ENCODE results near the gene MED10. TPM values are rescaled to one million over a fixed set of nuclear protein-coding genes. Genes with fewer than 3 reads are reported as not detected.

The MED10 gene
- total RNA-seq, 1 donor from 2014 or later, result 49.3 TPM

- no peak for DNase-seq (ENCODE audit: low read depth)
- Histone ChIP-seq H3K27me3 (ENCODE audit: insufficient read depth, low read length) (no peaks in the 10 kb centered on the region), H4K20me1 (ENCODE audit: insufficient read depth, low read length) (no peaks in the 10 kb centered on the region), H3K9me3 (ENCODE audit: insufficient read depth, low read depth, low read length) (no peaks in the 10 kb centered on the region), H3K36me3 (ENCODE audit: insufficient read depth, low read length) (no peaks in the 10 kb centered on the region), H3K4me1 (ENCODE audit: insufficient read depth, low read length) (no peaks in the 10 kb centered on the region), H2AFZ (ENCODE audit: low read depth, low read length) (no peak overlapping the region), H3K4me2 (ENCODE audit: low read length) (no peak overlapping the region), H3K79me2 (ENCODE audit: insufficient read depth, low read length) (no peaks in the 10 kb centered on the region), H3K4me3 (ENCODE audit: insufficient read depth, low read depth, low read length) (no peak overlapping the region), H3K9ac (ENCODE audit: low read length) (no peak overlapping the region), H3K27ac (ENCODE audit: low read depth, low read length) (no peak overlapping the region)
- TF ChIP-seq CTCF (IDR thresholded peaks at IDR 0.05; ENCODE audit: insufficient read depth, low read depth, low read length), result no peak
- H3K36me3 Mint-ChIP-seq (ENCODE audit: low read depth, unreplicated experiment), result peaks cover 3% of the 10 kb centered on the region
- H3K4me1 Mint-ChIP-seq (ENCODE audit: low read depth, unreplicated experiment), result peaks cover 11% of the 10 kb centered on the region
- peaks cover 39% of the 10 kb centered on the region for H3K27me3 Mint-ChIP-seq (ENCODE audit: low read depth, unreplicated experiment)
- no peak overlapping the region for H3K4me3 Mint-ChIP-seq (ENCODE audit: unreplicated experiment)
- FAIRE-seq, result no peak
- no peak overlapping the region for H3K27ac Mint-ChIP-seq (ENCODE audit: unreplicated experiment)
- peaks cover 15% of the 10 kb centered on the region for H3K9me3 Mint-ChIP-seq (ENCODE audit: unreplicated experiment)
Measured at GRCh38 chr5:6412811-6413210, 34.5 kb upstream of the MED10 start.

- H3K4me1 ChIP-seq (ENCODE audit: insufficient read depth, low read length), result no peaks in the 10 kb centered on the region
- H3K79me2 ChIP-seq (ENCODE audit: insufficient read depth, low read length), result no peaks in the 10 kb centered on the region
- H3K27me3 ChIP-seq (ENCODE audit: insufficient read depth, low read length), result no peaks in the 10 kb centered on the region
- no peak overlapping the region for H2AFZ ChIP-seq (ENCODE audit: low read depth, low read length)
- no peak overlapping the region for H3K4me2 ChIP-seq (ENCODE audit: low read length)
- H3K4me3 Mint-ChIP-seq (ENCODE audit: unreplicated experiment), result no peak overlapping the region
- H3K9me3 ChIP-seq (ENCODE audit: insufficient read depth, low read depth, low read length), result no peaks in the 10 kb centered on the region
- FAIRE-seq (no peak), DNase-seq (ENCODE audit: low read depth) (no peak)
- no peak overlapping the region for H3K9ac ChIP-seq (ENCODE audit: low read length)
- H4K20me1 ChIP-seq (ENCODE audit: insufficient read depth, low read length), result no peaks in the 10 kb centered on the region
- H3K4me3 ChIP-seq (ENCODE audit: insufficient read depth, low read depth, low read length), result no peak overlapping the region
- no peak overlapping the region for H3K27ac ChIP-seq (ENCODE audit: low read depth, low read length)
- H3K27ac Mint-ChIP-seq (ENCODE audit: unreplicated experiment), result no peak overlapping the region
- peaks cover 15% of the 10 kb centered on the region for H3K9me3 Mint-ChIP-seq (ENCODE audit: unreplicated experiment)
- no peaks in the 10 kb centered on the region for H3K36me3 ChIP-seq (ENCODE audit: insufficient read depth, low read length)
- H3K27me3 Mint-ChIP-seq (ENCODE audit: low read depth, unreplicated experiment), result peaks cover 35% of the 10 kb centered on the region
- H3K4me1 Mint-ChIP-seq (ENCODE audit: low read depth, unreplicated experiment), result peaks cover 16% of the 10 kb centered on the region
- peaks cover 3% of the 10 kb centered on the region for H3K36me3 Mint-ChIP-seq (ENCODE audit: low read depth, unreplicated experiment)
- TF ChIP-seq CTCF (IDR thresholded peaks at IDR 0.05; ENCODE audit: insufficient read depth, low read depth, low read length) (no peak), EZH2 (IDR thresholded peaks at IDR 0.05; ENCODE audit: insufficient read depth, low read length) (no peak)
Measured at GRCh38 chr5:6411141-6411540, 32.8 kb upstream of the MED10 start.

GRCh38 chr5:6410421-6410820 lies 32.1 kb upstream of the MED10 start:
- no peaks in the 10 kb centered on the region for H3K9me3 ChIP-seq (ENCODE audit: insufficient read depth, low read depth, low read length)
- H3K27me3 Mint-ChIP-seq (ENCODE audit: low read depth, unreplicated experiment), result peaks cover 29% of the 10 kb centered on the region
- H3K27ac ChIP-seq (ENCODE audit: low read depth, low read length), result no peak overlapping the region
- no peak overlapping the region for H3K4me3 ChIP-seq (ENCODE audit: insufficient read depth, low read depth, low read length)
- no peak overlapping the region for H3K27ac Mint-ChIP-seq (ENCODE audit: unreplicated experiment)
- no peaks in the 10 kb centered on the region for H3K4me1 ChIP-seq (ENCODE audit: insufficient read depth, low read length)
- no peak overlapping the region for H3K4me3 Mint-ChIP-seq (ENCODE audit: unreplicated experiment)
- peaks cover 15% of the 10 kb centered on the region for H3K9me3 Mint-ChIP-seq (ENCODE audit: unreplicated experiment)
- no peak overlapping the region for H3K4me2 ChIP-seq (ENCODE audit: low read length)
- FAIRE-seq, result no peak
- no peak for DNase-seq (ENCODE audit: low read depth)
- TF ChIP-seq EZH2 (IDR thresholded peaks at IDR 0.05; ENCODE audit: insufficient read depth, low read length), result no peak
- TF ChIP-seq CTCF (IDR thresholded peaks at IDR 0.05; ENCODE audit: insufficient read depth, low read depth, low read length), result no peak
- no peaks in the 10 kb centered on the region for H4K20me1 ChIP-seq (ENCODE audit: insufficient read depth, low read length)
- peaks cover 3% of the 10 kb centered on the region for H3K36me3 Mint-ChIP-seq (ENCODE audit: low read depth, unreplicated experiment)
- H3K4me1 Mint-ChIP-seq (ENCODE audit: low read depth, unreplicated experiment), result peaks cover 16% of the 10 kb centered on the region
- H3K79me2 ChIP-seq (ENCODE audit: insufficient read depth, low read length), result no peaks in the 10 kb centered on the region
- H2AFZ ChIP-seq (ENCODE audit: low read depth, low read length), result no peak overlapping the region
- H3K27me3 ChIP-seq (ENCODE audit: insufficient read depth, low read length), result no peaks in the 10 kb centered on the region
- H3K36me3 ChIP-seq (ENCODE audit: insufficient read depth, low read length), result no peaks in the 10 kb centered on the region
- no peak overlapping the region for H3K9ac ChIP-seq (ENCODE audit: low read length)
